A549 (cell line): Measurements from ENCODE around the gene ZNF22. TPM values are rescaled to one million over a fixed set of nuclear protein-coding genes. Genes with fewer than 3 reads are reported as not detected.

Experiments
- ATAC-seq, 2 experiments: fragments of 200-7000 bp in 1 of 2; fragments of >200 bp in 1 of 2; cut with Nextera tagmentation in 1 of 2; cut with Tn5 transposase in 1 of 2; 3 replicates each; pipeline versions ENCODE4 v1.8.0 to v1.9.1; 2018 to 2020; ENCODE audit warnings: mild to moderate bottlenecking in 1 of 2, moderate library complexity in 1 of 2
- CTCF ChIA-PET: fragments of 300-600 bp; sonication (Branson Sonifier 250); formaldehyde crosslinking; extraction: SDS; loops from one replicate; lab custom pipeline; 2021; ENCODE audit warnings: antibody characterized with exemption, inconsistent platforms; lab: Yijun Ruan, JAX
- POLR2A ChIA-PET: fragments of 350-600 bp; formaldehyde crosslinking; extraction: SDS; loops from one replicate; lab custom pipeline; 2021; ENCODE audit warnings: antibody characterized with exemption, inconsistent platforms; lab: Yijun Ruan, JAX
- DNase-seq, 2 experiments: peaks; one replicate each; pipeline versions ENCODE4 v3.0.0 to v3.0.0-alpha.2; 2011 to 2016; ENCODE audit warnings: low read depth in 1 of 2, low spot score in 1 of 2
- FAIRE-seq: peaks from 2 replicates; lab custom pipeline; 2011; peaks lifted over from hg19 to GRCh38; lab: Jason Lieb, UNC
- H3K27ac ChIP-seq, 2 experiments: fragments of >200 bp; sonication (Bioruptor Twin); formaldehyde crosslinking; 3 replicates each; pipeline ENCODE4 v1.5.1; 2016 to 2017
- H3K4me1 ChIP-seq: fragments of >200 bp; sonication (Bioruptor Twin); formaldehyde crosslinking; 3 replicates; pipeline ENCODE4 v1.6.1; 2016
- H3K4me2 ChIP-seq: fragments of >200 bp; sonication (Bioruptor Twin); formaldehyde crosslinking; 3 replicates; pipeline ENCODE4 v1.6.1; 2016
- H3K4me3 ChIP-seq: fragments of >200 bp; sonication (Bioruptor Twin); formaldehyde crosslinking; 3 replicates; pipeline ENCODE4 v1.5.1; 2016
- H3K9me3 ChIP-seq: fragments of >200 bp; sonication (Bioruptor Twin); formaldehyde crosslinking; 3 replicates; pipeline ENCODE4 v1.6.1; 2016
- BHLHE40 ChIP-seq: IDR thresholded peaks from 2 replicates; pipeline ENCODE4 v1.6.1; 2012; ENCODE audit warnings: low read depth, low read length, inconsistent platforms
- CBX2 ChIP-seq: fragments of 200-600 bp; sonication (generic); IDR thresholded peaks from 2 replicates; pipeline ENCODE4 v1.6.1; 2016; ENCODE audit warnings: low read depth, mild to moderate bottlenecking, borderline replicate concordance
- CBX8 ChIP-seq: fragments of 200-600 bp; sonication (generic); IDR thresholded peaks from 2 replicates; pipeline ENCODE4 v1.6.1; 2016
- CEBPB ChIP-seq, 2 experiments: fragments of >200 bp in 1 of 2; sonication (Bioruptor Twin) in 1 of 2; formaldehyde crosslinking in 1 of 2; IDR thresholded peaks; 2 replicates each; pipeline ENCODE4 v1.6.1; 2012 to 2016
- CHD2 ChIP-seq: fragments of 150-350 bp; IDR thresholded peaks from 2 replicates; pipeline ENCODE4 v1.6.1; 2014; ENCODE audit warnings: low read length; ENCODE audit not compliant: partially characterized antibody
- EHF ChIP-seq: fragments of 250-450 bp; sonication (Bioruptor Pico); IDR thresholded peaks from 2 replicates; pipeline ENCODE4 v1.5.0; 2020; ENCODE audit warnings: mild to moderate bottlenecking
- ESRRA ChIP-seq: fragments of 150-350 bp; IDR thresholded peaks from 2 replicates; pipeline ENCODE4 v1.6.1; 2014; ENCODE audit warnings: mild to moderate bottlenecking, low read length, borderline replicate concordance
- FOSB ChIP-seq: fragments of 250-450 bp; sonication (Bioruptor Pico); IDR thresholded peaks from 2 replicates; pipeline ENCODE4 v1.5.0; 2020; ENCODE audit warnings: mild to moderate bottlenecking, moderate library complexity
- FOSL2 ChIP-seq, 2 experiments: fragments of 450-650 bp in 1 of 2; fragments of >200 bp in 1 of 2; sonication (Bioruptor Twin) in 1 of 2; formaldehyde crosslinking; IDR thresholded peaks; 2 replicates each; pipeline versions ENCODE4 v1.5.0 to v1.6.1; 2016 to 2020; ENCODE audit warnings: mild to moderate bottlenecking in 1 of 2, moderate library complexity in 1 of 2
- HOXB13 ChIP-seq: fragments of 250-450 bp; sonication (Bioruptor Pico); IDR thresholded peaks from 2 replicates; pipeline ENCODE4 v1.5.0; 2020; ENCODE audit warnings: low read depth, mild to moderate bottlenecking, moderate library complexity
- KDM5A ChIP-seq: fragments of 200-600 bp; sonication (generic); IDR thresholded peaks from 2 replicates; pipeline ENCODE4 v1.6.1; 2016; ENCODE audit warnings: antibody characterized with exemption, mild to moderate bottlenecking
- MAFK ChIP-seq: fragments of 450-650 bp; IDR thresholded peaks from 2 replicates; pipeline ENCODE4 v1.6.1; 2014; ENCODE audit not compliant: partially characterized antibody
- MAZ ChIP-seq: fragments of 150-350 bp; IDR thresholded peaks from 2 replicates; pipeline ENCODE4 v1.6.1; 2014; ENCODE audit warnings: antibody characterized with exemption, low read depth, low read length, borderline replicate concordance
- NFE2L2 ChIP-seq: fragments of 150-350 bp; conservative IDR thresholded peaks from 2 replicates; pipeline ENCODE4 v1.6.1; 2014; ENCODE audit warnings: low read length
- NR3C1 ChIP-seq: fragments of >200 bp; sonication (Bioruptor Twin); formaldehyde crosslinking; IDR thresholded peaks from 3 replicates; pipeline ENCODE4 v1.6.1; 2017
- RAD21 ChIP-seq, 2 experiments: fragments of >200 bp in 1 of 2; sonication (Bioruptor Twin) in 1 of 2; formaldehyde crosslinking in 1 of 2; IDR thresholded peaks in 1 of 2; conservative IDR thresholded peaks in 1 of 2; 2 replicates in 1 of 2; 3 replicates in 1 of 2; pipeline ENCODE4 v1.6.1; 2012 to 2018; ENCODE audit warnings: inconsistent platforms in 1 of 2
- RARB ChIP-seq: fragments of 250-450 bp; sonication (Bioruptor Pico); IDR thresholded peaks from 2 replicates; pipeline ENCODE4 v1.8.0; 2021; ENCODE audit warnings: mild to moderate bottlenecking, moderate library complexity
- TP53 ChIP-seq: fragments of 250-450 bp; sonication (Bioruptor Pico); IDR thresholded peaks from 2 replicates; pipeline ENCODE4 v1.5.0; 2021; ENCODE audit warnings: mild to moderate bottlenecking, moderate library complexity
- ZFP36 ChIP-seq: fragments of 450-650 bp; IDR thresholded peaks from 2 replicates; pipeline ENCODE4 v1.6.1; 2014; ENCODE audit warnings: borderline replicate concordance; ENCODE audit not compliant: partially characterized antibody
- ZSCAN20 ChIP-seq: fragments of 250-450 bp; sonication (Bioruptor Pico); IDR thresholded peaks from 2 replicates; pipeline ENCODE4 v1.8.0; 2022; ENCODE audit warnings: mild to moderate bottlenecking, moderate library complexity
- WGBS: methylation state at CpG from one replicate; pipeline ENCODE4 v1.1.6; 2017; ENCODE audit errors: missing lambda C conversion rate; 5-methylcytosine and 5-hydroxymethylcytosine counted together
- polyA plus RNA-seq, 4 experiments: library from polyadenylated mRNA; depleted of rRNA in 3 of 4; stranded (reverse); fragments of >200 nt; fragmentation: RNase III in 1 of 4; extraction: RNeasy Plus Mini Kit Qiagen cat#74134 plus additional on column Dnase treatment in 1 of 4; gene quantifications; 2 replicates in 3 of 4; 3 replicates in 1 of 4; pipeline ENCODE4 v1.2.3, GENCODE V29; 2011 to 2017
- TF ChIP-seq, protein P1 (sequence below): IDR thresholded peaks from 2 replicates; pipeline ENCODE4 v1.6.1; 2012
- TF ChIP-seq, protein P2 (sequence below): IDR thresholded peaks from 2 replicates; pipeline ENCODE4 v1.6.1; 2012; ENCODE audit warnings: low read depth, borderline replicate concordance
- TF ChIP-seq, protein P3 (sequence below): fragments of 200-600 bp; sonication (generic); IDR thresholded peaks from 2 replicates; pipeline ENCODE4 v1.6.1; 2016; ENCODE audit warnings: antibody characterized with exemption, mild to moderate bottlenecking, moderate library complexity

The ZNF22 gene
- polyA plus RNA-seq, 2 of the 4 experiments (the other 2 are of a cell fraction) = 8.5 to 13.0 TPM

DNA sequence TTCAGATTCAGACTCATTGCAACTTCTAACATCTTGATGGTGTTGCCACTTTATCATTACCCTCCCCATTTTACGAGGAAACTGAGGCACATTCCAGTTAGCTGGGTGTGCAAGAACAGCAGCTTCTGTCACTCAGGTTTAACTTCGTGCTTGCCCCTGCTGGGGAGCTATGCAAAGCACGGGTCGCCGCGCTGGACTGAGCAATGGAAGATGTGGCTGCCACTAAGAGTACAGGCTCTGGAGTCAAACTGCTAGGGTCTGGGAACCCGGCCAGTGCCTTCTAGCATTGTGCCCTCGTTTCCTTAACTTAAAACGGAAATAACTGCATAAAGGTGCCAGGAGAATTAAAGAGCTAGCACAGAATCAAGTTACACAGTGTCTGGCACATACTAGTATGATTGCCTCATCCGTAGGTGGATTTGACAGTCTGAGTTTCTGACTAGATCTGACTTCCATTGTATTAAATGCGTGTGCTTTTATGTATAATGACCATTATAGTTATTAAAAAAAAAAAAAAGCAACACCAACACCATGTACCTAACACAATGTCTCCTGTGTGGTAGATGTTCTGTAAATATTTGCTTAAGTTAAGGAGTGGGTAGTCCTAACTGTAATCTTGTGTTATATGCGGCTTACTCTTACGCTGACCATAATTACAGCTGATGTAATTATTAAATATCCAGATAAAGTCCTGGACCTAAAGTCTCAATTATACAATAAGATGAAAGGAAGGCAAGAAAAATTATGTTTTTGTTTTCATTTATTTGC lies 842 bp downstream of the ZNF22 start:
- ChIA-PET CTCF (no interaction called here), POLR2A (no interaction called here)
- DNase-seq = peak; percentile 15 to 23
- Histone ChIP-seq H3K4me1 (0 out of 3 replicates have a peak, but pooled peaks cover 3% of the 10 kb centered on the region), H3K27ac (peak overlapping the region; percentile 76 to 92), H3K4me3 (peak overlapping the region; percentile 62), H3K9me3 (peaks cover 50% of the 10 kb centered on the region), H3K4me2 (peak overlapping the region; percentile 80)
- no peak for TF ChIP-seq TP53 (CRISPR knock-in tag)
- TF ChIP-seq RAD21 (conservative IDR thresholded peaks at IDR 0.05 in 1 of 2, IDR thresholded peaks at IDR 0.05 in 1 of 2) = no peak
- no peak for TF ChIP-seq CBX8
- no peak for TF ChIP-seq RARB (CRISPR knock-in tag)
- TF ChIP-seq, protein P1, sequence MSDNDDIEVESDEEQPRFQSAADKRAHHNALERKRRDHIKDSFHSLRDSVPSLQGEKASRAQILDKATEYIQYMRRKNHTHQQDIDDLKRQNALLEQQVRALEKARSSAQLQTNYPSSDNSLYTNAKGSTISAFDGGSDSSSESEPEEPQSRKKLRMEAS = no peak
- no peak for TF ChIP-seq HOXB13 (CRISPR knock-in tag)
- TF ChIP-seq MAZ = no peak
- TF ChIP-seq FOSL2 (IDR thresholded peaks at IDR 0.05) = no peak
- TF ChIP-seq FOSL2 (CRISPR knock-in tag; IDR thresholded peaks at IDR 0.05) = no peak
- TF ChIP-seq ZSCAN20 (CRISPR knock-in tag) = no peak
- TF ChIP-seq KDM5A = no peak
- no peak for TF ChIP-seq EHF (CRISPR knock-in tag)
- TF ChIP-seq NFE2L2 = no peak
- no peak for TF ChIP-seq NR3C1
- TF ChIP-seq FOSB (CRISPR knock-in tag) = no peak
- TF ChIP-seq CEBPB (IDR thresholded peaks at IDR 0.05) = no peak
- no peak for TF ChIP-seq CHD2
- no peak for TF ChIP-seq ESRRA
- TF ChIP-seq, protein P2, sequence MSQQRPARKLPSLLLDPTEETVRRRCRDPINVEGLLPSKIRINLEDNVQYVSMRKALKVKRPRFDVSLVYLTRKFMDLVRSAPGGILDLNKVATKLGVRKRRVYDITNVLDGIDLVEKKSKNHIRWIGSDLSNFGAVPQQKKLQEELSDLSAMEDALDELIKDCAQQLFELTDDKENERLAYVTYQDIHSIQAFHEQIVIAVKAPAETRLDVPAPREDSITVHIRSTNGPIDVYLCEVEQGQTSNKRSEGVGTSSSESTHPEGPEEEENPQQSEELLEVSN = no peak
- TF ChIP-seq CBX2 = no peak
- FAIRE-seq = no peak
- ATAC-seq = peak in 1 of 2 experiments; percentile 46; a peak in 3 of 6 replicates
- 69% methylated on average over 13 of the region's 13 CpGs for WGBS

DNA sequence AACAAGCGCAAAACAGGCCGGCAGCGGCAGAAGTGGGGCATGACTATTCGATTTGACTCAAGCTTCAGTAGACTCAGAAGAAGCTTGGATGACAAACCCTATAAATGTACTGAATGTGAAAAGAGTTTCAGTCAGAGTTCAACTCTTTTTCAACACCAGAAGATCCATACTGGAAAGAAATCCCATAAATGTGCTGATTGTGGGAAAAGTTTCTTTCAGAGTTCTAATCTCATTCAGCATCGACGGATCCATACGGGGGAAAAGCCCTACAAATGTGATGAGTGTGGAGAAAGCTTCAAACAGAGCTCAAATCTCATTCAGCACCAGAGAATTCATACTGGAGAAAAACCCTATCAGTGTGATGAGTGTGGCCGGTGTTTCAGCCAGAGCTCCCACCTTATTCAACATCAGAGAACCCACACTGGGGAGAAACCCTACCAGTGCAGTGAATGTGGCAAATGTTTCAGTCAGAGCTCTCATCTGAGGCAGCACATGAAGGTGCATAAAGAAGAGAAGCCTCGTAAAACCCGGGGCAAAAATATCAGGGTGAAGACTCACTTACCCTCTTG lies 2.8 kb downstream of the ZNF22 start:
- DNase-seq = no peak
- peaks cover 50% of the 10 kb centered on the region for H3K9me3 ChIP-seq
- no peak overlapping the region for H3K4me3 ChIP-seq
- ChIA-PET CTCF (interaction anchor here (0.7 to 3.2 kb wide), 6 partner anchors 8 to 1028 kb away, joined by 3 to 10 read pairs (median 4); no protein-coding TSS in a partner anchor), POLR2A (no interaction called here)
- H3K4me2 ChIP-seq = no peak overlapping the region
- WGBS = 91% methylated on average over 10 of the region's 10 CpGs
- TF ChIP-seq MAFK (peak; percentile 67), ZFP36 (no peak), RAD21 (conservative IDR thresholded peaks at IDR 0.05 in 1 of 2, IDR thresholded peaks at IDR 0.05 in 1 of 2) (no peak), KDM5A (no peak), ZSCAN20 (CRISPR knock-in tag) (no peak), BHLHE40 (no peak)
- TF ChIP-seq, protein P3, sequence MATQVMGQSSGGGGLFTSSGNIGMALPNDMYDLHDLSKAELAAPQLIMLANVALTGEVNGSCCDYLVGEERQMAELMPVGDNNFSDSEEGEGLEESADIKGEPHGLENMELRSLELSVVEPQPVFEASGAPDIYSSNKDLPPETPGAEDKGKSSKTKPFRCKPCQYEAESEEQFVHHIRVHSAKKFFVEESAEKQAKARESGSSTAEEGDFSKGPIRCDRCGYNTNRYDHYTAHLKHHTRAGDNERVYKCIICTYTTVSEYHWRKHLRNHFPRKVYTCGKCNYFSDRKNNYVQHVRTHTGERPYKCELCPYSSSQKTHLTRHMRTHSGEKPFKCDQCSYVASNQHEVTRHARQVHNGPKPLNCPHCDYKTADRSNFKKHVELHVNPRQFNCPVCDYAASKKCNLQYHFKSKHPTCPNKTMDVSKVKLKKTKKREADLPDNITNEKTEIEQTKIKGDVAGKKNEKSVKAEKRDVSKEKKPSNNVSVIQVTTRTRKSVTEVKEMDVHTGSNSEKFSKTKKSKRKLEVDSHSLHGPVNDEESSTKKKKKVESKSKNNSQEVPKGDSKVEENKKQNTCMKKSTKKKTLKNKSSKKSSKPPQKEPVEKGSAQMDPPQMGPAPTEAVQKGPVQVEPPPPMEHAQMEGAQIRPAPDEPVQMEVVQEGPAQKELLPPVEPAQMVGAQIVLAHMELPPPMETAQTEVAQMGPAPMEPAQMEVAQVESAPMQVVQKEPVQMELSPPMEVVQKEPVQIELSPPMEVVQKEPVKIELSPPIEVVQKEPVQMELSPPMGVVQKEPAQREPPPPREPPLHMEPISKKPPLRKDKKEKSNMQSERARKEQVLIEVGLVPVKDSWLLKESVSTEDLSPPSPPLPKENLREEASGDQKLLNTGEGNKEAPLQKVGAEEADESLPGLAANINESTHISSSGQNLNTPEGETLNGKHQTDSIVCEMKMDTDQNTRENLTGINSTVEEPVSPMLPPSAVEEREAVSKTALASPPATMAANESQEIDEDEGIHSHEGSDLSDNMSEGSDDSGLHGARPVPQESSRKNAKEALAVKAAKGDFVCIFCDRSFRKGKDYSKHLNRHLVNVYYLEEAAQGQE = no peak
- H3K27ac ChIP-seq = no peak overlapping the region
- no peak for ATAC-seq
- 0 out of 3 replicates have a peak, but pooled peaks cover 3% of the 10 kb centered on the region for H3K4me1 ChIP-seq
- no peak for FAIRE-seq
